Keratinocyte (primary cell): Measurements from ENCODE around the gene STX8. TPM values are rescaled to one million over a fixed set of nuclear protein-coding genes. Genes with fewer than 3 reads are reported as not detected.
A peak's percentile ranks its signal among the peaks of the same experiment; 100 is the strongest.

Experiments used
- DNase-seq: peaks from one replicate; pipeline ENCODE4 v3.0.0-alpha.2; 2011; ENCODE audit warnings: low read depth, missing footprints, low spot score
- FAIRE-seq: peaks from 2 replicates; lab custom pipeline; 2011; peaks lifted over from hg19 to GRCh38; lab: Jason Lieb, UNC
- H2AFZ ChIP-seq: 2 replicates; pipeline ENCODE4 v1.6.0; 2012; ENCODE audit warnings: low read length, control low read depth, inconsistent platforms; ENCODE audit not compliant: control insufficient read depth
- H3K27ac ChIP-seq: 2 replicates; pipeline ENCODE4 v1.5.1; 2011; ENCODE audit warnings: low read length; ENCODE audit not compliant: control insufficient read depth, insufficient read depth
- H3K27me3 ChIP-seq: 3 replicates; pipeline ENCODE4 v1.6.0; 2011; ENCODE audit warnings: low read length; ENCODE audit not compliant: control insufficient read depth, insufficient read depth; ENCODE audit errors: extremely low read depth
- H3K36me3 ChIP-seq, 2 experiments: 2 replicates in 1 of 2; 3 replicates in 1 of 2; pipeline ENCODE4 v1.5.1; 2011; ENCODE audit warnings: low read length in 2 of 2, mild to moderate bottlenecking in 1 of 2; ENCODE audit not compliant: control insufficient read depth in 2 of 2, insufficient read depth in 2 of 2; ENCODE audit errors: extremely low read depth in 1 of 2
- H3K4me1 ChIP-seq: 3 replicates; pipeline ENCODE4 v1.5.1; 2011; ENCODE audit warnings: low read length; ENCODE audit not compliant: control insufficient read depth, insufficient read depth; ENCODE audit errors: extremely low read depth
- H3K4me2 ChIP-seq: 3 replicates; pipeline ENCODE4 v1.6.0; 2011; ENCODE audit warnings: low read depth, low read length; ENCODE audit not compliant: control insufficient read depth, insufficient read depth; ENCODE audit errors: extremely low read depth
- H3K4me3 ChIP-seq, 3 experiments: fragments of 200-600 bp in 1 of 3; sonication (generic) in 1 of 3; 2 replicates in 2 of 3; 3 replicates in 1 of 3; pipeline ENCODE4 v1.5.1; 2011 to 2016; ENCODE audit warnings: low read length in 3 of 3, mild to moderate bottlenecking in 3 of 3, control low read depth in 2 of 3, inconsistent platforms in 1 of 3, low read depth in 1 of 3, mixed read lengths in 1 of 3, mixed run types in 1 of 3, moderate library complexity in 1 of 3; ENCODE audit not compliant: control insufficient read depth in 2 of 3, insufficient read depth in 2 of 3; ENCODE audit errors: extremely low read depth in 1 of 3
- H3K79me2 ChIP-seq: 2 replicates; pipeline ENCODE4 v1.6.0; 2012; ENCODE audit warnings: low read length; ENCODE audit not compliant: control insufficient read depth, insufficient read depth
- H3K9ac ChIP-seq: 3 replicates; pipeline ENCODE4 v1.6.0; 2011; ENCODE audit warnings: low read length; ENCODE audit not compliant: control insufficient read depth, insufficient read depth; ENCODE audit errors: extremely low read depth
- H3K9me1 ChIP-seq: 3 replicates; pipeline ENCODE4 v1.6.0; 2011; ENCODE audit warnings: low read length; ENCODE audit not compliant: control insufficient read depth, insufficient read depth; ENCODE audit errors: extremely low read depth
- H3K9me3 ChIP-seq: 2 replicates; pipeline ENCODE4 v1.5.1; 2012; ENCODE audit warnings: low read depth, low read length; ENCODE audit not compliant: control insufficient read depth
- H4K20me1 ChIP-seq: 3 replicates; pipeline ENCODE4 v1.6.0; 2011; ENCODE audit warnings: low read length; ENCODE audit not compliant: control insufficient read depth, insufficient read depth; ENCODE audit errors: extremely low read depth
- CTCF ChIP-seq, 3 experiments: IDR thresholded peaks in 1 of 3; conservative IDR thresholded peaks in 1 of 3; optimal IDR thresholded peaks in 1 of 3; 2 replicates in 2 of 3; 3 replicates in 1 of 3; pipeline versions ENCODE3 to v1.5.1; 2011; ENCODE audit warnings: low read length in 3 of 3, mild to moderate bottlenecking in 3 of 3, moderate library complexity in 2 of 3, control low read depth in 1 of 3, inconsistent platforms in 1 of 3; ENCODE audit not compliant: insufficient read depth in 2 of 3; ENCODE audit errors: extremely low read depth in 1 of 3
- EZH2 ChIP-seq: IDR thresholded peaks from one replicate; pipeline ENCODE4 v1.6.1; 2012; ENCODE audit warnings: inconsistent platforms, mild to moderate bottlenecking, low read length, moderate library complexity
- dilution Hi-C: fragments of 300-500 bp; cut with MboI; formaldehyde crosslinking; loops from one replicate; pipeline ENCODE4 v1.7.0; 2020; ENCODE audit warnings: low sequenced_read_pairs; ENCODE audit not compliant: extremely low pct_ligation_motif_present
- polyA plus RNA-seq, 5 experiments: library from polyadenylated mRNA; depleted of rRNA in 3 of 5; stranded (reverse) in 3 of 5; stranded (forward) in 1 of 5; unstranded in 1 of 5; fragments of >200 nt; gene quantifications; 1 replicate in 1 of 5; 2 replicates in 3 of 5; 3 replicates in 1 of 5; pipeline versions ENCODE4 v1.2.1 to v1.2.3, GENCODE V29; 2011 to 2012; ENCODE audit warnings: missing spikeins in 2 of 5, low read depth in 1 of 5, low replicate concordance in 1 of 5

STX8 gene
- polyA plus RNA-seq, 1 donor (not counting 4 experiments of a cell fraction or from before 2014, with no cell fraction given), result 90.3 TPM

GRCh38 chr17:9468532-9468931 is 107.1 kb downstream of the STX8 start:
- Histone ChIP-seq H2AFZ (no peak overlapping the region), H3K36me3 (peaks cover 0 to 3% of the 10 kb centered on the region in 2 experiments), H3K4me2 (no peak overlapping the region), H3K27me3 (no peaks in the 10 kb centered on the region), H3K9me3 (no peaks in the 10 kb centered on the region), H3K4me1 (no peaks in the 10 kb centered on the region), H3K4me3 (no peak overlapping the region), H3K27ac (no peak overlapping the region), H4K20me1 (no peaks in the 10 kb centered on the region), H3K79me2 (no peaks in the 10 kb centered on the region), H3K9me1 (no peaks in the 10 kb centered on the region), H3K9ac (no peak overlapping the region)
- FAIRE-seq, result no peak
- no peak for DNase-seq
- dilution Hi-C loops, result no loop called here
- TF ChIP-seq EZH2 (no peak), CTCF (optimal IDR thresholded peaks at IDR 0.05 in 1 of 3, IDR thresholded peaks at IDR 0.05 in 1 of 3, conservative IDR thresholded peaks at IDR 0.05 in 1 of 3; ENCODE audit: extremely low read depth in 1 of 3, insufficient read depth in 2 of 3, low read length in 3 of 3) (no peak)

GRCh38 chr17:9467518-9467917 is 108.1 kb downstream of the STX8 start:
- Histone ChIP-seq H3K27me3 (no peaks in the 10 kb centered on the region), H3K4me2 (no peak overlapping the region), H4K20me1 (no peaks in the 10 kb centered on the region), H3K79me2 (no peaks in the 10 kb centered on the region), H2AFZ (no peak overlapping the region), H3K9me3 (no peaks in the 10 kb centered on the region), H3K27ac (no peak overlapping the region), H3K4me1 (no peaks in the 10 kb centered on the region), H3K36me3 (peaks cover 0 to 3% of the 10 kb centered on the region in 2 experiments), H3K9ac (no peak overlapping the region), H3K4me3 (no peak overlapping the region), H3K9me1 (no peaks in the 10 kb centered on the region)
- no peak for DNase-seq
- dilution Hi-C loops, result no loop called here
- no peak for TF ChIP-seq EZH2
- TF ChIP-seq CTCF (optimal IDR thresholded peaks at IDR 0.05 in 1 of 3, IDR thresholded peaks at IDR 0.05 in 1 of 3, conservative IDR thresholded peaks at IDR 0.05 in 1 of 3; ENCODE audit: extremely low read depth in 1 of 3, insufficient read depth in 2 of 3, low read length in 3 of 3), result peak in 2 of 3 experiments; percentile 6 to 30
- FAIRE-seq, result no peak
